Activated CD4-positive, alpha-beta memory T cell treated with anti-CD3 and anti-CD28 coated beads for 36 hours (primary cell): ENCODE measurements around the gene TACC2. TPM values are rescaled to one million over a fixed set of nuclear protein-coding genes. Genes with fewer than 3 reads are reported as not detected.
"Not testable (repeated sequence)": the region's sequence is repeated elsewhere in the genome, so short reads cannot be mapped to it uniquely, and the experiment has no call there.

Source experiments
- CTCF ChIA-PET: fragments of 350-600 bp; sonication (Branson Sonifier 250); formaldehyde crosslinking; loops from one replicate; lab custom pipeline; 2021; ENCODE audit warnings: antibody characterized with exemption, inconsistent platforms; lab: Charles Lee
- POLR2A ChIA-PET: fragments of 350-600 bp; sonication (Branson Sonifier 250); formaldehyde crosslinking; loops from one replicate; lab custom pipeline; 2021; ENCODE audit warnings: antibody characterized with exemption; lab: Charles Lee
- DNase-seq: peaks from one replicate; pipeline ENCODE4 v3.0.0-alpha.2; 2020
- H3K27ac Mint-ChIP-seq: one replicate; pipeline ENCODE4 v1.8.0; 2021; ENCODE audit warnings: mixed read lengths
- H3K27me3 Mint-ChIP-seq: one replicate; pipeline ENCODE4 v1.8.0; 2021; ENCODE audit warnings: mixed read lengths
- H3K36me3 Mint-ChIP-seq: one replicate; pipeline ENCODE4 v1.8.0; 2021; ENCODE audit warnings: mixed read lengths
- H3K4me1 Mint-ChIP-seq: one replicate; pipeline ENCODE4 v1.8.0; 2021; ENCODE audit warnings: low read depth, mixed read lengths
- H3K4me3 Mint-ChIP-seq: one replicate; pipeline ENCODE4 v1.8.0; 2021; ENCODE audit warnings: mild to moderate bottlenecking, mixed read lengths
- H3K9me3 Mint-ChIP-seq: one replicate; pipeline ENCODE4 v1.8.0; 2021; ENCODE audit warnings: mixed read lengths
- intact Hi-C: fragments of 100-400 bp; cut with micrococcal nuclease; formaldehyde crosslinking; loops from one replicate; pipeline ENCODE4 v1.15.1; 2023
- total RNA-seq, 2 experiments: library from RNA; stranded (reverse); gene quantifications; one replicate each; pipeline ENCODE4 v1.2.3, GENCODE V29; 2021

The TACC2 gene
- total RNA-seq, 2 experiments from 2014 or later = not detected

GRCh38 chr10:122082616-122083477 is 93.9 kb downstream of the TACC2 start:
- H3K27me3 Mint-ChIP-seq = peaks cover 2% of the 10 kb centered on the region
- no peaks in the 10 kb centered on the region for H3K36me3 Mint-ChIP-seq
- ChIA-PET CTCF (no interaction called here), POLR2A (no interaction called here)
- H3K4me1 Mint-ChIP-seq = no peaks in the 10 kb centered on the region
- H3K27ac Mint-ChIP-seq = no peak overlapping the region
- no peak for DNase-seq
- intact Hi-C loops = no loop called here
- H3K4me3 Mint-ChIP-seq = no peak overlapping the region
- no peaks in the 10 kb centered on the region for H3K9me3 Mint-ChIP-seq

- POLR2A ChIA-PET = no interaction called here
- no peaks in the 10 kb centered on the region for H3K36me3 Mint-ChIP-seq
- no peaks in the 10 kb centered on the region for H3K9me3 Mint-ChIP-seq
- no peaks in the 10 kb centered on the region for H3K4me1 Mint-ChIP-seq
- H3K4me3 Mint-ChIP-seq = no peak overlapping the region
- CTCF ChIA-PET = no interaction called here
- H3K27ac Mint-ChIP-seq = no peak overlapping the region
- no peak for DNase-seq
- peaks cover 2% of the 10 kb centered on the region for H3K27me3 Mint-ChIP-seq
- intact Hi-C loops = no loop called here
These were observed 94.6 kb downstream of the TACC2 start for GRCh38 chr10:122083478-122084025.

GRCh38 chr10:122084286-122085041 is 95.5 kb downstream of the TACC2 start:
- Mint-ChIP-seq H3K36me3 (no peaks in the 10 kb centered on the region), H3K27me3 (peaks cover 2% of the 10 kb centered on the region), H3K9me3 (no peaks in the 10 kb centered on the region), H3K27ac (no peak overlapping the region), H3K4me3 (no peak overlapping the region), H3K4me1 (no peaks in the 10 kb centered on the region)
- no peak for DNase-seq
- intact Hi-C loops = no loop called here
- ChIA-PET CTCF (no interaction called here), POLR2A (no interaction called here)

- H3K36me3 Mint-ChIP-seq = no peaks in the 10 kb centered on the region
- H3K4me1 Mint-ChIP-seq = no peaks in the 10 kb centered on the region
- no peaks in the 10 kb centered on the region for H3K9me3 Mint-ChIP-seq
These were observed 96.5 kb downstream of the TACC2 start for GRCh38 chr10:122085423-122085911.

GRCh38 chr10:122086416-122087240 is 97.7 kb downstream of the TACC2 start:
- CTCF ChIA-PET = interaction anchor here (1.3 kb wide), 1 partner anchor 181 kb away, joined by 4 read pairs; no protein-coding TSS in a partner anchor
- no peak overlapping the region for H3K27ac Mint-ChIP-seq
- no peak for DNase-seq
- H3K27me3 Mint-ChIP-seq = peaks cover 2% of the 10 kb centered on the region
- intact Hi-C loops = no loop called here
- no peaks in the 10 kb centered on the region for H3K4me1 Mint-ChIP-seq
- H3K4me3 Mint-ChIP-seq = no peak overlapping the region
- no peaks in the 10 kb centered on the region for H3K36me3 Mint-ChIP-seq
- H3K9me3 Mint-ChIP-seq = no peaks in the 10 kb centered on the region
- POLR2A ChIA-PET = no interaction called here

More at GRCh38 chr10:122085423-122085911, 96.5 kb downstream of the TACC2 start:
- Mint-ChIP-seq H3K4me3 (no peak overlapping the region), H3K27me3 (peaks cover 2% of the 10 kb centered on the region), H3K27ac (no peak overlapping the region)
- CTCF ChIA-PET = interaction anchor here (1.3 kb wide), 1 partner anchor 183 kb away, joined by 4 read pairs; no protein-coding TSS in a partner anchor
- POLR2A ChIA-PET = no interaction called here
- intact Hi-C loops = no loop called here
- no peak for DNase-seq

GRCh38 chr10:122087436-122087835 is 98.5 kb downstream of the TACC2 start:
- no peak overlapping the region for H3K4me3 Mint-ChIP-seq
- no peak for DNase-seq
- no peaks in the 10 kb centered on the region for H3K9me3 Mint-ChIP-seq
- H3K27ac Mint-ChIP-seq = no peak overlapping the region
- H3K36me3 Mint-ChIP-seq = no peaks in the 10 kb centered on the region
- H3K27me3 Mint-ChIP-seq = peaks cover 2% of the 10 kb centered on the region
- intact Hi-C loops = no loop called here
- no peaks in the 10 kb centered on the region for H3K4me1 Mint-ChIP-seq
- ChIA-PET POLR2A (no interaction called here), CTCF (no interaction called here)

- intact Hi-C loops = no loop called here
- Mint-ChIP-seq H3K27me3 (peaks cover 5% of the 10 kb centered on the region), H3K4me3 (no peak overlapping the region), H3K27ac (no peak overlapping the region), H3K9me3 (no peaks in the 10 kb centered on the region), H3K36me3 (no peaks in the 10 kb centered on the region), H3K4me1 (no peaks in the 10 kb centered on the region)
- no peak for DNase-seq
- ChIA-PET POLR2A (no interaction called here), CTCF (no interaction called here)
These were observed 100.5 kb downstream of the TACC2 start for GRCh38 chr10:122089311-122090017.

GRCh38 chr10:122091722-122092121 is 102.8 kb downstream of the TACC2 start:
- Mint-ChIP-seq H3K4me3 (no peak overlapping the region), H3K36me3 (no peaks in the 10 kb centered on the region), H3K27me3 (peaks cover 4% of the 10 kb centered on the region), H3K27ac (no peak overlapping the region), H3K9me3 (no peaks in the 10 kb centered on the region), H3K4me1 (no peaks in the 10 kb centered on the region)
- POLR2A ChIA-PET = no interaction called here
- DNase-seq = no peak
- intact Hi-C loops = no loop called here
- CTCF ChIA-PET = no interaction called here

- H3K4me1 Mint-ChIP-seq = no peaks in the 10 kb centered on the region
- CTCF ChIA-PET = no interaction called here
- H3K27me3 Mint-ChIP-seq = peaks cover 7% of the 10 kb centered on the region
- POLR2A ChIA-PET = no interaction called here
- no peak for DNase-seq
- H3K4me3 Mint-ChIP-seq = no peak overlapping the region
- intact Hi-C loops = no loop called here
- H3K36me3 Mint-ChIP-seq = no peaks in the 10 kb centered on the region
- no peaks in the 10 kb centered on the region for H3K9me3 Mint-ChIP-seq
- no peak overlapping the region for H3K27ac Mint-ChIP-seq
These were observed 104.1 kb downstream of the TACC2 start for GRCh38 chr10:122093076-122093475.

- H3K27me3 Mint-ChIP-seq, POLR2A ChIA-PET, H3K27ac Mint-ChIP-seq, DNase-seq, H3K4me1 Mint-ChIP-seq, intact Hi-C loops, H3K4me3 Mint-ChIP-seq, H3K36me3 Mint-ChIP-seq, CTCF ChIA-PET, H3K9me3 Mint-ChIP-seq: not testable (repeated sequence)
These were observed 107.2 kb downstream of the TACC2 start for GRCh38 chr10:122096181-122096580.

GRCh38 chr10:122096705-122097104 is 107.7 kb downstream of the TACC2 start:
- no peaks in the 10 kb centered on the region for H3K4me1 Mint-ChIP-seq
- H3K27ac Mint-ChIP-seq = no peak overlapping the region
- H3K4me3 Mint-ChIP-seq = no peak overlapping the region

More at GRCh38 chr10:122096705-122097104, 107.7 kb downstream of the TACC2 start:
- Mint-ChIP-seq H3K9me3 (no peaks in the 10 kb centered on the region), H3K36me3 (no peaks in the 10 kb centered on the region), H3K27me3 (peaks cover 7% of the 10 kb centered on the region)
- no peak for DNase-seq
- intact Hi-C loops = no loop called here
- CTCF ChIA-PET = no interaction called here
- POLR2A ChIA-PET = interaction anchor here (0.6 kb wide), 1 partner anchor 185 kb away, joined by 3 read pairs; no protein-coding TSS in a partner anchor
